ENCODE measurements around the gene RAB11FIP3. TPM values are rescaled to one million over a fixed set of nuclear protein-coding genes. Genes with fewer than 3 reads are reported as not detected.

The RAB11FIP3 gene
- total and polyA plus RNA-seq, 8 donors = 6.7 to 102 (median 18.1) TPM

- DNase-seq = no peak
- peaks cover 24 to 61% (median 47%) of the 10 kb centered on the region in 4 donors for H3K4me1 ChIP-seq
- H3K9me3 ChIP-seq = no peaks in the 10 kb centered on the region
- no peaks in the 10 kb centered on the region for H3K27me3 ChIP-seq
- H3K27ac ChIP-seq = peak overlapping the region; percentile 24 to 96 (median 95)
- peak overlapping the region in 3 of 4 donors; percentile 67 to 83 (median 69) for H3K4me3 ChIP-seq
- peaks cover 0 to 15% (median 8%) of the 10 kb centered on the region in 4 donors for H3K36me3 ChIP-seq
- TF ChIP-seq POLR2AphosphoS5 (IDR thresholded peaks at IDR 0.05) (no peak), EP300 (IDR thresholded peaks at IDR 0.05) (no peak)
- intact Hi-C loops (cut with DNase I; ENCODE audit: low total_unique reads) = no loop called here
- 63 to 74% (median 72%) methylated on average over 8 to 10 of the region's 10 CpGs for WGBS, 5 donors
These were observed 25.3 kb upstream of the RAB11FIP3 start for GRCh38 chr16:400061-400591.

- WGBS, 5 donors = 0 to 1% (median 0%) methylated on average over 34 to 91 of the region's 91 CpGs
These were observed 23.7 kb upstream of the RAB11FIP3 start, which contains the start of gene DECR2 for GRCh38 chr16:401468-402348. TSS of gene DECR2 (plus strand) at chr16:401885. CDS start at chr16:401964, 79 bp downstream.

DNA sequence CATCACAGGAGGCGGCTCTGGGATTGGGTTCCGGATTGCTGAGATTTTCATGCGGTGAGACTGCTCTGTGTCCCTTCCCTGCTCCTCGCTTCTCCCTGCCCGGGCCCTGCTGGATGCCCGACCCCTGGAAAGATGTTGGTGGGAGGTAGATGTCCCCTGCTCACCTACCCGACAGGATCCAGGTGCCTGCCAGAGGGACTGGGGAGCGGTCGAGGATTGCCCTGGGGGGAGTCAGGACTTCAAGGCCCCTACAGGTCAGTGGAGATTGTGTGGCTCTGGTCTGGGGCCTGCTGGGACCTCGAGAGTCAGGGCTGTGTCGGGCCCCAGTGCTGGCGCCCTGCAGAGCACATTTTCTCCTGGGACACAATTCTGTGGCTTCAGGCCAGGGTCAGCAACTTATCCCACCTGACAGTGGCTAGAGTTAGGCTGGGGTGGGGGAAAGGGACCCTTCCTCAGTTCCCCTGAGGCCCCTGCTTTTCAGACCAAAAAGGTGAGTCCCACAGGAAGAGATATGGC, 20.4 kb upstream of the RAB11FIP3 start:
- H3K36me3 ChIP-seq = peaks cover 0 to 25% (median 16%) of the 10 kb centered on the region in 4 donors
- H3K4me1 ChIP-seq = peaks cover 7 to 26% (median 19%) of the 10 kb centered on the region in 4 donors
- 81 to 92% (median 89%) methylated on average over 9 to 12 of the region's 12 CpGs for WGBS, 5 donors
- no peak overlapping the region for H3K27ac ChIP-seq
- DNase-seq = no peak
- H3K27me3 ChIP-seq = no peaks in the 10 kb centered on the region
- no peak overlapping the region for H3K4me3 ChIP-seq
- intact Hi-C loops (cut with DNase I; ENCODE audit: low total_unique reads) = no loop called here
- H3K9me3 ChIP-seq = no peaks in the 10 kb centered on the region
- TF ChIP-seq POLR2AphosphoS5 (IDR thresholded peaks at IDR 0.05) = no peak
- TF ChIP-seq, protein P1, sequence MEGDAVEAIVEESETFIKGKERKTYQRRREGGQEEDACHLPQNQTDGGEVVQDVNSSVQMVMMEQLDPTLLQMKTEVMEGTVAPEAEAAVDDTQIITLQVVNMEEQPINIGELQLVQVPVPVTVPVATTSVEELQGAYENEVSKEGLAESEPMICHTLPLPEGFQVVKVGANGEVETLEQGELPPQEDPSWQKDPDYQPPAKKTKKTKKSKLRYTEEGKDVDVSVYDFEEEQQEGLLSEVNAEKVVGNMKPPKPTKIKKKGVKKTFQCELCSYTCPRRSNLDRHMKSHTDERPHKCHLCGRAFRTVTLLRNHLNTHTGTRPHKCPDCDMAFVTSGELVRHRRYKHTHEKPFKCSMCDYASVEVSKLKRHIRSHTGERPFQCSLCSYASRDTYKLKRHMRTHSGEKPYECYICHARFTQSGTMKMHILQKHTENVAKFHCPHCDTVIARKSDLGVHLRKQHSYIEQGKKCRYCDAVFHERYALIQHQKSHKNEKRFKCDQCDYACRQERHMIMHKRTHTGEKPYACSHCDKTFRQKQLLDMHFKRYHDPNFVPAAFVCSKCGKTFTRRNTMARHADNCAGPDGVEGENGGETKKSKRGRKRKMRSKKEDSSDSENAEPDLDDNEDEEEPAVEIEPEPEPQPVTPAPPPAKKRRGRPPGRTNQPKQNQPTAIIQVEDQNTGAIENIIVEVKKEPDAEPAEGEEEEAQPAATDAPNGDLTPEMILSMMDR (IDR thresholded peaks at IDR 0.05) = no peak
- no peak for TF ChIP-seq POLR2A (IDR thresholded peaks at IDR 0.05)
- TF ChIP-seq EP300 (IDR thresholded peaks at IDR 0.05) = no peak

More at GRCh38 chr16:401468-402348, 23.7 kb upstream of the RAB11FIP3 start, which contains the start of gene DECR2:
- peak; percentile 22 to 84 (median 68) for TF ChIP-seq POLR2AphosphoS5 (IDR thresholded peaks at IDR 0.05)
- TF ChIP-seq POLR2A (IDR thresholded peaks at IDR 0.05) = no peak
- TF ChIP-seq, protein P1 (IDR thresholded peaks at IDR 0.05) = peak in 3 of 7 experiments; percentile 23 to 49 (median 40)
- Histone ChIP-seq H3K27me3 (no peaks in the 10 kb centered on the region), H3K36me3 (peaks cover 0 to 15% (median 9%) of the 10 kb centered on the region in 4 donors), H3K27ac (peak within 1 kb of the TSS; percentile 90 to 98 (median 95)), H3K4me1 (peaks cover 17 to 52% (median 38%) of the 10 kb centered on the region in 4 donors), H3K4me3 (peak within 1 kb of the TSS; percentile 67 to 86 (median 76)), H3K9me3 (no peaks in the 10 kb centered on the region)
- DNase-seq = peak; percentile 98 to 99
- intact Hi-C loops (cut with DNase I; ENCODE audit: low total_unique reads) = no loop called here

DNA sequence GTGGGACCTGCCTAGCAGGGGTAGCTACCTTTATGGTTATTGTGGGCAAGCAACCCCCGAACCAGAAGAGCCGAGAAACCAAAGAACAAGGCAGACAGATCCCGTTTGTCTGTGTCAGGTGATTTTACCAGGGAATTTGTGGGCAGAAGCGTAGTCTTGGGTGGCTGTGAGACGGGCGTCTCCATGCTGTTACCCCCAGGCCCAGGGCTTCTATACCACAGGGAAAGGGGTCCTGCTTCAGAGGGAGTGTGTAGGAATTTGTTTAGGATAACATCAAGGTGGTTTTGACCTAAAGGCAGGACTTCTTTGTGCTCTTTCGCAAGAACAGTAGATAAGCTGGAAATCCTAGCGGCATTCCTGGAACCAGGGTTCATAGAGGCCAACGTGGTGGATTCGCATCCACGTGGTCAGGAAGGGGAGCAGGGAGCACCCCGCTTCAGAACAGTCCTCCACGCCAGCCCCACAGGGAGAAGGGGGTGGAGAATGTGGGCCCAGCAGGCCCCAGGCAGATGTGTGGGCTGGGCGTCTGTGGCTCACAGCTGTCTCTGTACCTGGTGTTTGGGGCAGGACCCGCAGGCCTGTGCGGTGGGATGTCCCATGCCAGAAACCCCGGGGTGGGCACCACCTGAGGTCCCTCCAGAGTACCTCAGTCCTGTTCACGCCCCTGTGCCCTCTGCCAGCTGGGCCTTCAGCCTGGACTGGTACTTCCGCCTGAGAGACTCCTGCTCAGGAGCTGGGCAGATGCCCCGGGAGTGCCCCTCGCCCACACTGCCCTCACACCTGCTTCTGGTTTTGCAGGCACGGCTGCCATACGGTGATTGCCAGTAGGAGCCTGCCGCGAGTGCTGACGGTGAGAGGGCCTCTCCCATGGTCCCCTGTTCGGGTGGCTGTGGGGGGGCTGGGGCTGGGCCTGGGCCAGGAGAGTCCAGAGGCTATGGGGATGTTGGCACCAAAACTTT, 19.6 kb upstream of the RAB11FIP3 start:
- Histone ChIP-seq H3K4me3 (no peak overlapping the region), H3K9me3 (no peaks in the 10 kb centered on the region), H3K4me1 (peaks cover 2 to 18% (median 12%) of the 10 kb centered on the region in 4 donors), H3K36me3 (peaks cover 3 to 30% (median 24%) of the 10 kb centered on the region in 4 donors), H3K27me3 (no peaks in the 10 kb centered on the region), H3K27ac (no peak overlapping the region)
- intact Hi-C loops (cut with DNase I; ENCODE audit: low total_unique reads) = no loop called here
- DNase-seq = no peak
- TF ChIP-seq POLR2A (IDR thresholded peaks at IDR 0.05) (no peak), POLR2AphosphoS5 (IDR thresholded peaks at IDR 0.05) (no peak)
- TF ChIP-seq, protein P1 (IDR thresholded peaks at IDR 0.05) = no peak
- 77 to 87% (median 78%) methylated on average over 23 to 27 of the region's 27 CpGs for WGBS, 5 donors

All from stomach (tissue), 9 donors.